GM19238 (cell line): ENCODE measurements around the gene JRKL.

Experiments used
- DNase-seq: peaks from one replicate; pipeline ENCODE4 v3.0.0; 2011; ENCODE audit warnings: low spot score; ENCODE audit not compliant: insufficient read length

The JRKL gene

GRCh38 chr11:96389720-96390487 lies at the start of gene JRKL, which contains the start of gene CCDC82:
Gene JRKL, plus strand, starts transcription at chr11:96390013. Its CDS starts 637 bp downstream, at chr11:96390650.
Gene CCDC82, minus strand, starts transcription at chr11:96389912. Its CDS starts 5,165 bp downstream, at chr11:96384747.
- DNase-seq = peak; percentile 78

GRCh38 chr11:96340555-96340885 lies 49.3 kb upstream of the JRKL start:
- DNase-seq = no peak

- DNase-seq = peak; percentile 25
Measured at GRCh38 chr11:96341211-96342013, 48.4 kb upstream of the JRKL start.

- no peak for DNase-seq
Measured at GRCh38 chr11:96342014-96342960, 47.5 kb upstream of the JRKL start.

GRCh38 chr11:96342961-96343711 lies 46.7 kb upstream of the JRKL start, which contains the start of gene MAML2:
Gene MAML2, minus strand, starts transcription at chr11:96343195. Its CDS starts 1,300 bp downstream, at chr11:96341895.
- peak; percentile 79 for DNase-seq

GRCh38 chr11:96356848-96357247 lies 33.0 kb upstream of the JRKL start:
- DNase-seq = no peak

- no peak for DNase-seq
Measured at GRCh38 chr11:96357794-96358193, 32.0 kb upstream of the JRKL start.

- no peak for DNase-seq
Measured at GRCh38 chr11:96358321-96358720, 31.5 kb upstream of the JRKL start.

- no peak for DNase-seq
Measured at GRCh38 chr11:96361778-96362177, 28.0 kb upstream of the JRKL start.

GRCh38 chr11:96365493-96365892 lies 24.3 kb upstream of the JRKL start:
- no peak for DNase-seq

- DNase-seq = no peak
Measured at GRCh38 chr11:96366024-96366423, 23.8 kb upstream of the JRKL start.

GRCh38 chr11:96367342-96367741 lies 22.5 kb upstream of the JRKL start:
- DNase-seq = no peak

GRCh38 chr11:96373826-96374225 lies 16.0 kb upstream of the JRKL start:
- DNase-seq = no peak

- no peak for DNase-seq
Measured at GRCh38 chr11:96376796-96377195, 13.0 kb upstream of the JRKL start.

- no peak for DNase-seq
Measured at GRCh38 chr11:96384156-96384555, 5.7 kb upstream of the JRKL start.

- no peak for DNase-seq
Measured at GRCh38 chr11:96385187-96385586, 4.6 kb upstream of the JRKL start.

GRCh38 chr11:96388891-96389719 lies 708 bp upstream of the JRKL start:
- peak; percentile 16 for DNase-seq

- DNase-seq = no peak
Measured at GRCh38 chr11:96390488-96390792, 627 bp downstream of the JRKL start.

GRCh38 chr11:96391698-96392307 lies 2.0 kb downstream of the JRKL start:
- DNase-seq = no peak
